Measurements from ENCODE around the gene SLC9A1.

Gene SLC9A1

DNA sequence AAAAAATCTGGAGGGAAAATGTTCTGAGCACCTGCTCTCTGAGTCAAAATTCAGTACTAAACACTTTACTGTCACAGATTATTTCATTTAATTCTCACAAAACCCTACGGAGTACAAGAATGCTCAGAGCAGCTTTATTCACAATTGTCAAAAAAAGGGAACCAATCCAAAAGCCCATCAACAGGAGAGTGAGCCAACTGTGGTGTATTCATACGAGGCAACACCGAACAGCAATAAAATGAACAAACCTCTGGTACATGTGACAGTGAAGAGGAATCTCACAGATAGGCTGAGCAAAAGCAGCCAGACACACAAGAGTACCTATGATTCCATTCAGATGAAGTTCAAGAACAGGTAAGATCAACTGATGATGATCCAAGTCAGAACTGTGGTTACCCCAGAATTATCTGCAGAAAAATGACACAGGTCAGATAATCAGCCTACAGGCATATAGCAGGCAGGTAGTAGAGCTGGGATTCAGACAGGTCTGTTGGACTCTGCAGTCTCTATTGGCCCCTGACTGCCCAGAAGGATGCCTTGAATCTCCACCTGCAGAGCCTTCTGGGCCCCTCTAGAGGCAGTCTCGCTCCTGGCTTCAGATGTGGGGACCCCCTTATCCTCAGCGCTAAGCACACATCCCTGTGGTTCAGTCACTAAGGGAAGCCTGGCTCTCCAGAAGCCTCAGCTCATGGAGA is 19.2 kb downstream of the SLC9A1 start:
- Histone ChIP-seq H3K27ac (no peak overlapping the region), H3K4me3 (no peak overlapping the region)
- TF ChIP-seq, protein P1, sequence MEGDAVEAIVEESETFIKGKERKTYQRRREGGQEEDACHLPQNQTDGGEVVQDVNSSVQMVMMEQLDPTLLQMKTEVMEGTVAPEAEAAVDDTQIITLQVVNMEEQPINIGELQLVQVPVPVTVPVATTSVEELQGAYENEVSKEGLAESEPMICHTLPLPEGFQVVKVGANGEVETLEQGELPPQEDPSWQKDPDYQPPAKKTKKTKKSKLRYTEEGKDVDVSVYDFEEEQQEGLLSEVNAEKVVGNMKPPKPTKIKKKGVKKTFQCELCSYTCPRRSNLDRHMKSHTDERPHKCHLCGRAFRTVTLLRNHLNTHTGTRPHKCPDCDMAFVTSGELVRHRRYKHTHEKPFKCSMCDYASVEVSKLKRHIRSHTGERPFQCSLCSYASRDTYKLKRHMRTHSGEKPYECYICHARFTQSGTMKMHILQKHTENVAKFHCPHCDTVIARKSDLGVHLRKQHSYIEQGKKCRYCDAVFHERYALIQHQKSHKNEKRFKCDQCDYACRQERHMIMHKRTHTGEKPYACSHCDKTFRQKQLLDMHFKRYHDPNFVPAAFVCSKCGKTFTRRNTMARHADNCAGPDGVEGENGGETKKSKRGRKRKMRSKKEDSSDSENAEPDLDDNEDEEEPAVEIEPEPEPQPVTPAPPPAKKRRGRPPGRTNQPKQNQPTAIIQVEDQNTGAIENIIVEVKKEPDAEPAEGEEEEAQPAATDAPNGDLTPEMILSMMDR (IDR thresholded peaks at IDR 0.05): no peak
- no peak for DNase-seq (ENCODE audit: low spot score)

DNA sequence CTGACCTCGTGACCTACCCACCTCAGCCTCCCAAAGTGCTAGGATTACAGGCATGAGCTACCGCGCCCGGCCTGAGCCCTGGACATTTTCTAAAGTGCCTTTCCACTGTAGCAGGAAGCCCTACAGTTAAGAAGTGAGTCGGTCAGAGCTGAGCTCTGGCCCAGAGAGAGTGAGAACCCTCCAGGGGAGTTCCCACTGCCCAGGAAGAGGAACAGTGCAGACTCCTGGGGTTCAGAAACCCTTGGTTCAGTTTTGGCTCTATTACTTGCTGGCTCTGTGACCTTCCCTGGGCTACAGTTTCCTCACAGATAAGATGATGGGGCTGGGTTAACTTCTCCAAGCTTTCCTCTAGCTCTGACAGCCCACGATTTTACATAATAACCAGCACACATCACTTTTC is 20.9 kb downstream of the SLC9A1 start:
- Histone ChIP-seq H3K27ac (no peak overlapping the region), H3K4me3 (no peak overlapping the region)
- no peak for DNase-seq (ENCODE audit: low spot score)
- TF ChIP-seq, protein P1 (IDR thresholded peaks at IDR 0.05): no peak

DNA sequence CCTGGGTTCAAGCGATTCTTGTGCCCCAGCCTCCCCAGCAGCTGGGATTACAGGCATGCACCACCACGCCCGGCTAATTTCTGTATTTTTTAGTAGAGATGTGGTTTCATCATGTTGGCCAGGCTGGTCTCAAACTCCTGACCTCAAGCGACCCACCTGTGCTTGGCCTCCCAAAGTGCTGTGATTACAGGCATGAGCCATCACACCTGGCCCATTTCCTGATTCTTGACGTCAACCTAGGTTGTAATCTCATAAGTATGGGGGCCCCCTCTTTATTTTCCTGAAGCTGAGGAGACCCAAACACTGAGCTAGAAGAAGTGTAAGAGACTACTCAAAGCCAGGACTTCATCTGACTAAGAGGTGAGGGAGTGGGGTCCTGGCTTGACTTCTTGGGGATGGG is 21.8 kb downstream of the SLC9A1 start:
- Histone ChIP-seq H3K27ac (no peak overlapping the region), H3K4me3 (no peak overlapping the region)
- DNase-seq (ENCODE audit: low spot score): no peak
- TF ChIP-seq, protein P1 (IDR thresholded peaks at IDR 0.05): no peak

- Histone ChIP-seq H3K4me3 (no peak overlapping the region), H3K27ac (no peak overlapping the region)
- no peak for DNase-seq (ENCODE audit: low spot score)
- TF ChIP-seq, protein P1 (IDR thresholded peaks at IDR 0.05): no peak
Measured at GRCh38 chr1:27132624-27133023, 22.3 kb downstream of the SLC9A1 start.

DNA sequence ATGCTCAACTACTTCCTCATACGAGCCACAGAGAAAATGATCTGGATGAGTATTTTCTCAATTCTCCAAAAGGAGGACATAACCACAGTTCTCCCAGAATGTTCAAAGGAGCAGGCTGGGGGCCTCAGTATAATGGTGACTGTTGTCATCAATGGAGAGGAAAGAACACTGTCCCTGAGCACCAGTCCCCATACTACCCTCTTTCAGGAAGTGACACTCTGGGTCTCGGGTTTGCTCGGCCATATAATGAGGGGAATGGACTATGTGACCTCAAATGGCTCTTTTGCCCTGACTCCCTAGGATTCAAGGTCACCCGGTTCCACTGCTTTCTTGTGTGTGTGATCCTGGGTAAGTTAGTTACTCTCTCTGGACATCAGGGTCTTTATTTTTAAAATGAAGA is 22.8 kb downstream of the SLC9A1 start:
- no peak overlapping the region for H3K27ac ChIP-seq
- TF ChIP-seq, protein P1 (IDR thresholded peaks at IDR 0.05): no peak
- H3K4me3 ChIP-seq: no peak overlapping the region
- no peak for DNase-seq (ENCODE audit: low spot score)

GRCh38 chr1:27130798-27131197 is 24.1 kb downstream of the SLC9A1 start:
- no peak overlapping the region for H3K4me3 ChIP-seq
- TF ChIP-seq, protein P1 (IDR thresholded peaks at IDR 0.05): no peak
- no peak overlapping the region for H3K27ac ChIP-seq
- DNase-seq (ENCODE audit: low spot score): no peak

DNA sequence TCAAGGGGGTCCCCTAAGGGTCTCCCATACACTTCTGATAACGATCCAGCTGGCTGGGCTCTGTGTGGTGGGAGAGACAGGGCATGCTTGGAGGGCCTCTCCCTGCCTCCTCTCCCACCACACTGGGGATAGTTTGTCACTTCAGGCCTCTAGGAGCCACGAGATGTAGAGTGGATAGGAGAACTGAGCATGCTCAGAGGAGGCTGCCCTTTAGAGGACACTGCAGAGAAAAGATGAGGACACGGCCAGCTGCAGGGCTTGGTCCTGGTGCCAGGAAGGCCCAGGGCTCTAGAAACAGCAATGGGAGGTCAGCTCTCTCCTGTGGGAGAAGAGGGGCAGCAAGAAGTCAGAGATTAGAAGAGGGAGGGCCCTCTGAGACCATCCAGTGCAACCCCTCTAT is 25.7 kb downstream of the SLC9A1 start:
- Histone ChIP-seq H3K4me3 (no peak overlapping the region), H3K27ac (no peak overlapping the region)
- TF ChIP-seq, protein P1 (IDR thresholded peaks at IDR 0.05): no peak
- no peak for DNase-seq (ENCODE audit: low spot score)
